Activated CD4-positive, alpha-beta T cell treated with anti-CD3 and anti-CD28 coated beads, Interleukin-2, amount 50 U/mL, for 1 hour (primary cell): ENCODE measurements around the gene HBG1.

Experiments
- DNase-seq: peaks from one replicate; pipeline ENCODE4 v3.0.0-alpha.2; 2020

The HBG1 gene

GRCh38 chr11:5245155-5245554 lies 4.5 kb downstream of the HBG1 start:
- no peak for DNase-seq

GRCh38 chr11:5243816-5244180 lies 5.9 kb downstream of the HBG1 start:
- DNase-seq, result no peak

GRCh38 chr11:5242933-5243815 lies 6.5 kb downstream of the HBG1 start:
- DNase-seq, result no peak

- DNase-seq, result no peak
Observed at GRCh38 chr11:5242208-5242607, 7.4 kb downstream of the HBG1 start.

GRCh38 chr11:5241458-5241857 lies 8.2 kb downstream of the HBG1 start:
- no peak for DNase-seq

- no peak for DNase-seq
Observed at GRCh38 chr11:5240458-5240857, 9.2 kb downstream of the HBG1 start.

GRCh38 chr11:5240056-5240455 lies 9.6 kb downstream of the HBG1 start:
- no peak for DNase-seq

- no peak for DNase-seq
Observed at GRCh38 chr11:5239046-5239445, 10.6 kb downstream of the HBG1 start.

GRCh38 chr11:5238486-5238885 lies 11.2 kb downstream of the HBG1 start:
- DNase-seq, result no peak

GRCh38 chr11:5237420-5237819 lies 12.2 kb downstream of the HBG1 start:
- no peak for DNase-seq

- no peak for DNase-seq
Observed at GRCh38 chr11:5235364-5236095, 14.1 kb downstream of the HBG1 start.

GRCh38 chr11:5234381-5234834 lies 15.2 kb downstream of the HBG1 start, which contains the start of gene HBD:
TSS of gene HBD (minus strand) at chr11:5234483. CDS start at chr11:5234433, 50 bp downstream.
- DNase-seq, result no peak

- no peak for DNase-seq
Observed at GRCh38 chr11:5233307-5233706, 16.4 kb downstream of the HBG1 start.

GRCh38 chr11:5232821-5233220 lies 16.8 kb downstream of the HBG1 start:
- no peak for DNase-seq

- DNase-seq, result no peak
Observed at GRCh38 chr11:5232176-5232575, 17.5 kb downstream of the HBG1 start.

- no peak for DNase-seq
Observed at GRCh38 chr11:5231111-5231510, 18.5 kb downstream of the HBG1 start.

- DNase-seq, result no peak
Observed at GRCh38 chr11:5230266-5230665, 19.4 kb downstream of the HBG1 start.

GRCh38 chr11:5229796-5230195 lies 19.9 kb downstream of the HBG1 start:
- no peak for DNase-seq

- DNase-seq, result no peak
Observed at GRCh38 chr11:5229356-5229755, 20.3 kb downstream of the HBG1 start.

- DNase-seq, result no peak
Observed at GRCh38 chr11:5228124-5228523, 21.5 kb downstream of the HBG1 start.

GRCh38 chr11:5227681-5228080 lies 22.0 kb downstream of the HBG1 start:
- DNase-seq, result no peak

- DNase-seq, result no peak
Observed at GRCh38 chr11:5226732-5227310, 22.8 kb downstream of the HBG1 start, which contains the start of gene HBB. TSS of gene HBB (minus strand) at chr11:5227071. CDS start at chr11:5227021, 50 bp downstream.

- DNase-seq, result no peak
Observed at GRCh38 chr11:5225480-5225871, 24.2 kb downstream of the HBG1 start.
